Pancreas (tissue), 10 donors: ENCODE measurements around the gene STKLD1. TPM values are rescaled to one million over a fixed set of nuclear protein-coding genes. Genes with fewer than 3 reads are reported as not detected.

ENCODE experiments used
- ATAC-seq, 4 donors: fragments of 200-7000 bp; cut with Tn5 transposase; one replicate each; pipeline versions ENCODE4 v1.8.0 to v1.9.1; 2020; ENCODE audit warnings: mild to moderate bottlenecking in 4 of 4, moderate library complexity in 4 of 4
- DNase-seq, 6 donors: peaks; one replicate each; pipeline ENCODE4 v3.0.0-alpha.2; 2020
- FAIRE-seq: peaks from 2 replicates; lab custom pipeline; 2012; peaks lifted over from hg19 to GRCh38; lab: Jason Lieb, UNC
- H3K27ac ChIP-seq, 4 donors: fragments of 200-600 bp; sonication (generic); 1 replicate in 3 of 4; 2 replicates in 1 of 4; pipeline versions ENCODE4 v1.5.0 to v1.8.0; 2020
- H3K27me3 ChIP-seq, 4 donors: fragments of 200-600 bp; one replicate each; pipeline ENCODE4 v1.8.0; 2021
- H3K36me3 ChIP-seq, 3 donors: fragments of 200-600 bp; sonication (generic) in 1 of 3; one replicate each; pipeline versions ENCODE4 v1.5.0 to v1.8.0; 2020 to 2021
- H3K4me1 ChIP-seq, 3 donors: fragments of 200-600 bp; one replicate each; pipeline ENCODE4 v1.8.0; 2021
- H3K4me3 ChIP-seq, 4 donors: fragments of 200-600 bp; sonication (generic) in 2 of 4; one replicate each; pipeline versions ENCODE4 v1.5.0 to v1.8.0; 2020 to 2021
- H3K9me3 ChIP-seq, 4 donors: fragments of 200-600 bp; one replicate each; pipeline ENCODE4 v1.8.0; 2021
- WGBS, 2 donors: extraction: QIAGEN DNeasy Blood & Tissue Kit; methylation state at CpG; one replicate each; pipeline ENCODE4 v1.1.7; 2013; 5-methylcytosine and 5-hydroxymethylcytosine counted together
- intact Hi-C, 3 donors: fragments of 100-400 bp; cut with DNase I; formaldehyde crosslinking; loops; one replicate each; pipeline versions ENCODE4 v1.11.1 to v1.14.2; 2022
- polyA plus RNA-seq, 2 donors: library from polyadenylated mRNA; stranded (reverse); fragments of 200-250 nt; gene quantifications; one replicate each; pipeline ENCODE4 v1.2.3, GENCODE V29; 2013
- total RNA-seq, 6 donors: library from RNA; stranded (reverse); fragmentation: NEBNext Ultra II Directional in 4 of 6; extraction: Animal tissue kit (Norgen Biotek cat#: 25700) in 4 of 6; gene quantifications; one replicate each; pipeline versions ENCODE4 v1.2.1 to v1.2.4, GENCODE V29; 2021 to 2023
- TF ChIP-seq, protein P1 (sequence below), 4 donors: fragments of 200-600 bp; sonication (generic) in 3 of 4; IDR thresholded peaks; one replicate each; pipeline versions ENCODE4 v1.5.0 to v1.8.0; 2021; ENCODE audit warnings: antibody characterized with exemption in 4 of 4
- donor health status: healthy with polysubstance abuse.
- donor health status: DM: no; HTN: no; CAD: no; lungs with moderate emphysema.
- donor health status: DM: no; HTN: no; CAD: no.
- donor health status: control.
- donor health status: control.
- donor health status: Bipolar disorder and iron deficiency.
- donor health status: DM: yes; HTN: yes; CAD: no.
- donor health status: DM: no; HTN: no; CAD: no.
- donor health status: DM: no; HTN: no; CAD: no.
- donor health status: DM: yes; HTN: yes; CAD: no.

The STKLD1 gene
- total and polyA plus RNA-seq, 8 donors, result 0.31 to 3.1 (median 0.76) TPM

- TF ChIP-seq, protein P1, sequence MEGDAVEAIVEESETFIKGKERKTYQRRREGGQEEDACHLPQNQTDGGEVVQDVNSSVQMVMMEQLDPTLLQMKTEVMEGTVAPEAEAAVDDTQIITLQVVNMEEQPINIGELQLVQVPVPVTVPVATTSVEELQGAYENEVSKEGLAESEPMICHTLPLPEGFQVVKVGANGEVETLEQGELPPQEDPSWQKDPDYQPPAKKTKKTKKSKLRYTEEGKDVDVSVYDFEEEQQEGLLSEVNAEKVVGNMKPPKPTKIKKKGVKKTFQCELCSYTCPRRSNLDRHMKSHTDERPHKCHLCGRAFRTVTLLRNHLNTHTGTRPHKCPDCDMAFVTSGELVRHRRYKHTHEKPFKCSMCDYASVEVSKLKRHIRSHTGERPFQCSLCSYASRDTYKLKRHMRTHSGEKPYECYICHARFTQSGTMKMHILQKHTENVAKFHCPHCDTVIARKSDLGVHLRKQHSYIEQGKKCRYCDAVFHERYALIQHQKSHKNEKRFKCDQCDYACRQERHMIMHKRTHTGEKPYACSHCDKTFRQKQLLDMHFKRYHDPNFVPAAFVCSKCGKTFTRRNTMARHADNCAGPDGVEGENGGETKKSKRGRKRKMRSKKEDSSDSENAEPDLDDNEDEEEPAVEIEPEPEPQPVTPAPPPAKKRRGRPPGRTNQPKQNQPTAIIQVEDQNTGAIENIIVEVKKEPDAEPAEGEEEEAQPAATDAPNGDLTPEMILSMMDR (IDR thresholded peaks at IDR 0.05), result no peak
- H3K27ac ChIP-seq, result no peak overlapping the region
- no peak overlapping the region for H3K4me3 ChIP-seq
- no peaks in the 10 kb centered on the region for H3K36me3 ChIP-seq
- DNase-seq (no peak), FAIRE-seq (no peak), ATAC-seq (no peak)
- H3K9me3 ChIP-seq, result no peaks in the 10 kb centered on the region
- 86 to 95% methylated on average over 4 of the region's 4 CpGs for WGBS, 2 donors
- no peaks in the 10 kb centered on the region for H3K27me3 ChIP-seq
- intact Hi-C loops, result no loop called here
- peaks cover 0 to 5% (median 0%) of the 10 kb centered on the region in 3 donors for H3K4me1 ChIP-seq
Measured at GRCh38 chr9:133380734-133381133, 4.6 kb downstream of the STKLD1 start.

DNA sequence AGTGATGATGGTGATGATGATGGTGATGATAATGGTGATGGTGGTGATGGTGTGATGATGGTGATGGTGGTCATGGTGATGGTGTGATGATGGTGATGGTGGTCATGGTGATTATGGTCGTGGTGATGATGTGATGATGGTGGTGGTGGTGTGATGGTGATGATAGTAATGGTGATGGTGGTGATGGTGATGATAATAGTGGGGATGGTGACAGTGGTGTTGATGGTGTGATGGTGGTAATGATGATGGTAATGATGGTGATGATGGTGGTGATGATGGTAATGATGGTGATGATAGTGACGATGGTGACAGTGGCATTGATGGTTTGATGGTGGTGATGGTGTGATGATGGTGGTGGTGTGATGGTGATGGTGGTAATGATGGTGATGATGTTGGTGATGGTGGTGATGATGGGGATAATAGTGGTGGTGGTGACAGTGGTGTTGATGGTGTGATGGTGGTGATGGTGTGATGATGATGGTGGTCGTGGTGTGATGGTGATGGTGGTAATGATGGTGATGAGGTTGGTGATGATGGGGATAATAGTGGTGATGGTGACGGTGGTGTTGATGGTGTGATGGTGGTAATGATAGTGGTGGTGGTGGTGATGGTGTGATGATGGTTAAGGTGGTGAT, 6.5 kb downstream of the STKLD1 start:
- Histone ChIP-seq H3K36me3 (no peaks in the 10 kb centered on the region), H3K4me1 (no peaks in the 10 kb centered on the region), H3K9me3 (no peaks in the 10 kb centered on the region), H3K27me3 (no peaks in the 10 kb centered on the region), H3K27ac (no peak overlapping the region), H3K4me3 (no peak overlapping the region)
- intact Hi-C loops, result no loop called here
- DNase-seq (no peak), FAIRE-seq (no peak), ATAC-seq (no peak)
- TF ChIP-seq, protein P1 (IDR thresholded peaks at IDR 0.05), result no peak
- WGBS, 2 donors, result 83 to 88% methylated on average over 4 of the region's 4 CpGs

- FAIRE-seq, result no peak
- H3K9me3 ChIP-seq, result no peaks in the 10 kb centered on the region
- WGBS, 2 donors, result 95 to 98% methylated on average over 3 of the region's 3 CpGs
- no peaks in the 10 kb centered on the region for H3K4me1 ChIP-seq
- intact Hi-C loops, result no loop called here
- no peak overlapping the region for H3K27ac ChIP-seq
- H3K36me3 ChIP-seq, result no peaks in the 10 kb centered on the region
- no peak for ATAC-seq
- H3K4me3 ChIP-seq, result no peak overlapping the region
- TF ChIP-seq, protein P1 (IDR thresholded peaks at IDR 0.05), result no peak
- DNase-seq, result no peak
- no peaks in the 10 kb centered on the region for H3K27me3 ChIP-seq
Measured at GRCh38 chr9:133383438-133383837, 7.3 kb downstream of the STKLD1 start.

DNA sequence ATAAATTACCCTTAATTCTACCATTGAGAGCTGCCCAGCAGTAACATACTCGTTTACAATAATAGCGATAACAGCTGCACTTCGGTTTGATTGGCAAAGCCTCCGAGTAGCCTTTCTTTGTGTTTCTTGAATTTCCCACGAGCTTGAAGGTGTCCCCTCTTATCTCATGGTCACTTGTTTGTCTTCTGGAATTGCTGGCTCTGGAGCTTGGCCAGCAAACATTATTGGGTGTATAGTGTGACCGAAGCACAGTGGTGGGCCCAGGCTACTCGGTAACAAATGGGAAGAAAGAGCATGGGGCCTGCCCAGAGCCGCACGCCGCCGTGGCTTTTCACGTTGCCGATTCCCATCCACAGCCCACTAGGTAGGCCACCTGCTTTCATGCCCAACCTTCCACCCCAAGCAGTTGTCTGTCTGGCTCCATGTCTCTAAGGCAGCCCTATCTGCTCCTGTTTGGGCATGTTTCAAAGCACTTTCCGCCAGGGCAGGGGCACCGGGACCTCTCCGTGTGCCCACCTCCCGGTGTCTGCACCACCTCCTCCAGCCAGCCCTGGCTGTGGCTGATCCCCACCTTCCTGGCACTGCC, 8.7 kb downstream of the STKLD1 start:
- no peaks in the 10 kb centered on the region for H3K36me3 ChIP-seq
- 68 to 77% methylated on average over 13 to 17 of the region's 17 CpGs for WGBS, 2 donors
- ATAC-seq (no peak), FAIRE-seq (no peak), DNase-seq (no peak)
- H3K27me3 ChIP-seq, result no peaks in the 10 kb centered on the region
- intact Hi-C loops, result no loop called here
- no peak overlapping the region for H3K27ac ChIP-seq
- no peak overlapping the region for H3K4me3 ChIP-seq
- TF ChIP-seq, protein P1 (IDR thresholded peaks at IDR 0.05), result no peak
- no peaks in the 10 kb centered on the region for H3K9me3 ChIP-seq
- H3K4me1 ChIP-seq, result no peaks in the 10 kb centered on the region

DNA sequence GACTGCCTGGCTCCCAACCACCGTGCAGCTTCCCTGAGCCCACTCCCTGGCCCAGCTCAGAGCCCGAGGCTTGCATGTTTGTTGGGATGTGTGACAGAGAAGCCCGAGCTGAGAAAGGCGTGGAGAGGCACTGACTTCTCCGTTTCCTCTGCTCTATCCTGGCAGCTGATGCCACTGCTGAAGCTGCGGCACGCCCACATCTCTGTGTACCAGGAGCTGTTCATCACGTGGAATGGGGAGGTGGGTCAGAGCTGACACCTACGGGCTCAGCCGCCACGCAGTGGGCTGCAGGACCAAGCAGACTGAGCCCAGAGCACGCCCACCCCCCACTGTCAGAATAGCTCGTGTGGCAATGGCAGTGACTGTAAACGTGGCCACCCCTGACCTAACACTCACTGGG, 9.3 kb downstream of the STKLD1 start:
- TF ChIP-seq, protein P1 (IDR thresholded peaks at IDR 0.05), result no peak
- no peak for FAIRE-seq
- Histone ChIP-seq H3K9me3 (no peaks in the 10 kb centered on the region), H3K4me3 (no peak overlapping the region), H3K36me3 (no peaks in the 10 kb centered on the region), H3K27ac (no peak overlapping the region), H3K27me3 (no peaks in the 10 kb centered on the region), H3K4me1 (no peaks in the 10 kb centered on the region)
- DNase-seq, result no peak
- intact Hi-C loops, result no loop called here
- WGBS, 2 donors, result 88 to 92% methylated on average over 14 of the region's 14 CpGs
- no peak for ATAC-seq
